HCT116 (cell line): ENCODE data around the gene MMP15.

Experiments
- CTCF ChIP-seq, 3 experiments: fragments of 200-600 bp in 1 of 3; sonication (generic) in 1 of 3; IDR thresholded peaks in 2 of 3; conservative IDR thresholded peaks in 1 of 3; 2 replicates each; pipeline ENCODE4 v1.5.1; 2012 to 2017; ENCODE audit warnings: low read depth in 2 of 3, low read length in 2 of 3, antibody characterized with exemption in 1 of 3, borderline replicate concordance in 1 of 3, control low read depth in 1 of 3, mild to moderate bottlenecking in 1 of 3, mixed read lengths in 1 of 3, mixed run types in 1 of 3, moderate library complexity in 1 of 3; ENCODE audit not compliant: insufficient read depth in 1 of 3
- EZH2 ChIP-seq: fragments of 200-600 bp; sonication (generic); IDR thresholded peaks from 2 replicates; pipeline ENCODE4 v1.6.1; 2017; ENCODE audit warnings: antibody characterized with exemption, mixed run types
- EZH2phosphoT487 ChIP-seq: fragments of 200-600 bp; IDR thresholded peaks from 2 replicates; pipeline ENCODE4 v1.6.1; 2018; ENCODE audit warnings: antibody characterized with exemption, borderline replicate concordance
- SIN3A ChIP-seq: IDR thresholded peaks from 2 replicates; pipeline ENCODE4 v1.6.1; 2012; ENCODE audit warnings: low read depth
- SP1 ChIP-seq: IDR thresholded peaks from 2 replicates; pipeline ENCODE4 v1.6.1; 2012; ENCODE audit warnings: low read depth
- YY1 ChIP-seq: IDR thresholded peaks from 2 replicates; pipeline ENCODE4 v1.6.1; 2011; ENCODE audit warnings: low read length, low read depth, moderate library complexity, mild to moderate bottlenecking; ENCODE audit not compliant: insufficient replicate concordance; ENCODE audit errors: extremely low read depth

GRCh38 chr16:58085171-58085570 lies 59.6 kb downstream of the MMP15 start:
- TF ChIP-seq EZH2phosphoT487 (no peak), EZH2 (no peak), SIN3A (no peak), YY1 (no peak), CTCF (IDR thresholded peaks at IDR 0.05 in 2 of 3, conservative IDR thresholded peaks at IDR 0.05 in 1 of 3; ENCODE audit: borderline replicate concordance in 1 of 3, insufficient read depth in 1 of 3, low read depth in 2 of 3, low read length in 2 of 3) (no peak), SP1 (no peak)
